Liver (tissue), 9 donors: ENCODE data around the gene BMPER. TPM values are rescaled to one million over a fixed set of nuclear protein-coding genes. Genes with fewer than 3 reads are reported as not detected.

Experiments
- DNase-seq: peaks from one replicate; pipeline ENCODE4 v3.0.0-alpha.2; 2017; ENCODE audit warnings: low spot score
- H3K27ac ChIP-seq, 2 donors: one replicate each; pipeline ENCODE4 v1.7.0; 2013; ENCODE audit warnings: inconsistent platforms in 2 of 2, low read length in 2 of 2, control low read depth in 1 of 2, low read depth in 1 of 2, mild to moderate bottlenecking in 1 of 2
- H3K27me3 ChIP-seq, 4 donors: one replicate each; pipeline versions ENCODE4 v1.6.1 to v1.7.0; 2013; ENCODE audit warnings: low read length in 3 of 4, inconsistent platforms in 1 of 4, mild to moderate bottlenecking in 1 of 4, moderate library complexity in 1 of 4; ENCODE audit not compliant: control insufficient read depth in 4 of 4, insufficient read depth in 4 of 4
- H3K36me3 ChIP-seq, 4 donors: one replicate each; pipeline versions ENCODE4 v1.6.1 to v1.7.0; 2013; ENCODE audit warnings: low read length in 3 of 4, mild to moderate bottlenecking in 3 of 4, low read depth in 1 of 4, moderate library complexity in 1 of 4; ENCODE audit not compliant: control insufficient read depth in 4 of 4, insufficient read depth in 3 of 4
- H3K4me1 ChIP-seq, 4 donors: one replicate each; pipeline versions ENCODE4 v1.6.1 to v1.7.0; 2013; ENCODE audit warnings: low read length in 3 of 4, mild to moderate bottlenecking in 3 of 4, moderate library complexity in 1 of 4; ENCODE audit not compliant: control insufficient read depth in 4 of 4, insufficient read depth in 4 of 4
- H3K4me3 ChIP-seq, 3 donors: one replicate each; pipeline versions ENCODE4 v1.6.1 to v1.7.0; 2013; ENCODE audit warnings: low read length in 3 of 3, control low read depth in 1 of 3, low read depth in 1 of 3, mild to moderate bottlenecking in 1 of 3
- H3K9ac ChIP-seq, 2 donors: one replicate each; pipeline ENCODE4 v1.7.0; 2013; ENCODE audit warnings: low read length in 2 of 2, mild to moderate bottlenecking in 2 of 2, moderate library complexity in 2 of 2, control low read depth in 1 of 2, low read depth in 1 of 2
- H3K9me3 ChIP-seq, 4 donors: one replicate each; pipeline versions ENCODE4 v1.6.1 to v1.7.0; 2013; ENCODE audit warnings: low read length in 3 of 4; ENCODE audit not compliant: control insufficient read depth in 4 of 4
- ATF3 ChIP-seq: IDR thresholded peaks from 2 replicates; pipeline ENCODE4 v1.6.1; 2016; ENCODE audit warnings: antibody characterized with exemption
- EGR1 ChIP-seq, 2 donors: IDR thresholded peaks; 2 replicates each; pipeline ENCODE4 v1.6.1; 2016 to 2018; ENCODE audit warnings: antibody characterized with exemption in 2 of 2, low read depth in 2 of 2
- FOXA1 ChIP-seq: IDR thresholded peaks from 2 replicates; pipeline ENCODE4 v1.6.1; 2016; ENCODE audit warnings: antibody characterized with exemption
- FOXA2 ChIP-seq: IDR thresholded peaks from 2 replicates; pipeline ENCODE4 v1.6.1; 2016; ENCODE audit warnings: antibody characterized with exemption
- GABPA ChIP-seq, 2 donors: IDR thresholded peaks in 1 of 2; conservative IDR thresholded peaks in 1 of 2; 2 replicates each; pipeline ENCODE4 v1.6.1; 2016; ENCODE audit warnings: antibody characterized with exemption in 2 of 2, mild to moderate bottlenecking in 1 of 2, moderate library complexity in 1 of 2
- HNF4A ChIP-seq, 2 donors: conservative IDR thresholded peaks; 2 replicates each; pipeline ENCODE4 v1.6.1; 2016; ENCODE audit warnings: antibody characterized with exemption in 2 of 2, mild to moderate bottlenecking in 2 of 2
- HNF4G ChIP-seq: IDR thresholded peaks from 2 replicates; pipeline ENCODE4 v1.6.1; 2016; ENCODE audit warnings: antibody characterized with exemption
- JUND ChIP-seq, 2 donors: IDR thresholded peaks; 2 replicates each; pipeline ENCODE4 v1.6.1; 2016; ENCODE audit warnings: antibody characterized with exemption in 2 of 2
- RAD21 ChIP-seq, 2 donors: IDR thresholded peaks; 2 replicates each; pipeline ENCODE4 v1.6.1; 2016; ENCODE audit warnings: antibody characterized with exemption in 2 of 2, mild to moderate bottlenecking in 2 of 2
- REST ChIP-seq: IDR thresholded peaks from 2 replicates; pipeline ENCODE4 v1.6.1; 2016; ENCODE audit warnings: antibody characterized with exemption, mild to moderate bottlenecking
- RXRA ChIP-seq, 2 donors: IDR thresholded peaks; 2 replicates each; pipeline ENCODE4 v1.6.1; 2017 to 2018; ENCODE audit warnings: antibody characterized with exemption in 2 of 2, mild to moderate bottlenecking in 1 of 2
- SP1 ChIP-seq: IDR thresholded peaks from 2 replicates; pipeline ENCODE4 v1.6.1; 2018; ENCODE audit warnings: antibody characterized with exemption, mild to moderate bottlenecking
- TAF1 ChIP-seq: conservative IDR thresholded peaks from 2 replicates; pipeline ENCODE4 v1.6.1; 2016; ENCODE audit warnings: antibody characterized with exemption, mild to moderate bottlenecking
- WGBS: extraction: QIAGEN DNeasy Blood & Tissue Kit; methylation state at CpG from one replicate; pipeline ENCODE4 v1.1.7; 2013; 5-methylcytosine and 5-hydroxymethylcytosine counted together
- polyA plus RNA-seq, 2 donors: library from polyadenylated mRNA; stranded (reverse) in 1 of 2; unstranded in 1 of 2; fragments of 200-250 nt in 1 of 2; fragments of >200 nt in 1 of 2; fragmentation: Nextera tagmentation in 1 of 2; extraction: Ambion mirVana in 1 of 2; gene quantifications; one replicate each; pipeline versions ENCODE4 v1.2.1 to v1.2.3, GENCODE V29; 2013 to 2015
- total RNA-seq, 2 donors: library from RNA; depleted of rRNA; stranded (reverse); fragments of >200 nt; gene quantifications; one replicate each; pipeline ENCODE4 v1.2.3, GENCODE V29; 2014
- TF ChIP-seq, protein P1 (sequence below): fragments of 150-350 bp; IDR thresholded peaks from 2 replicates; pipeline ENCODE4 v1.5.1; 2017; ENCODE audit warnings: improper control_type of control experiment, low read depth, low read length; ENCODE audit not compliant: missing input control
- TF ChIP-seq, protein P2 (sequence below): IDR thresholded peaks from 2 replicates; pipeline ENCODE4 v1.6.1; 2016; ENCODE audit warnings: antibody characterized with exemption
- donor health status: healthy.
- donor health status: healthy.
- donor health status: healthy.
- donor health status: healthy.
- donor health status: healthy.

Gene BMPER
- total and polyA plus RNA-seq, 4 donors = 4.0 to 8.5 (median 6.2) TPM

- H3K9ac ChIP-seq = no peak overlapping the region
- no peak overlapping the region for H3K4me3 ChIP-seq
- no peaks in the 10 kb centered on the region for H3K4me1 ChIP-seq
- H3K36me3 ChIP-seq = peaks cover 0 to 1% (median 0%) of the 10 kb centered on the region in 4 donors
- no peaks in the 10 kb centered on the region for H3K9me3 ChIP-seq
- 38% methylated on average over 3 of the region's 3 CpGs for WGBS
- no peak for DNase-seq
- peaks cover 0 to 8% (median 0%) of the 10 kb centered on the region in 4 donors for H3K27me3 ChIP-seq
- TF ChIP-seq HNF4A (conservative IDR thresholded peaks at IDR 0.05) = no peak
- H3K27ac ChIP-seq = no peak overlapping the region
These were observed 22.2 kb upstream of the BMPER start for GRCh38 chr7:33882950-33883670.

GRCh38 chr7:33883671-33883965, 21.7 kb upstream of the BMPER start:
- H3K9ac ChIP-seq = no peak overlapping the region
- no peak overlapping the region for H3K27ac ChIP-seq
- WGBS = 38% methylated on average over 1 of the region's 1 CpG
- no peak overlapping the region for H3K4me3 ChIP-seq
- H3K36me3 ChIP-seq = peaks cover 0 to 1% (median 0%) of the 10 kb centered on the region in 4 donors
- no peaks in the 10 kb centered on the region for H3K4me1 ChIP-seq
- TF ChIP-seq HNF4G (no peak), JUND (IDR thresholded peaks at IDR 0.05) (no peak), TAF1 (no peak), FOXA2 (no peak), SP1 (no peak), EGR1 (IDR thresholded peaks at IDR 0.05; ENCODE audit: low read depth in 2 of 2) (no peak), HNF4A (conservative IDR thresholded peaks at IDR 0.05) (no peak), FOXA1 (no peak), GABPA (IDR thresholded peaks at IDR 0.05 in 1 of 2, conservative IDR thresholded peaks at IDR 0.05 in 1 of 2) (no peak)
- TF ChIP-seq, protein P1, sequence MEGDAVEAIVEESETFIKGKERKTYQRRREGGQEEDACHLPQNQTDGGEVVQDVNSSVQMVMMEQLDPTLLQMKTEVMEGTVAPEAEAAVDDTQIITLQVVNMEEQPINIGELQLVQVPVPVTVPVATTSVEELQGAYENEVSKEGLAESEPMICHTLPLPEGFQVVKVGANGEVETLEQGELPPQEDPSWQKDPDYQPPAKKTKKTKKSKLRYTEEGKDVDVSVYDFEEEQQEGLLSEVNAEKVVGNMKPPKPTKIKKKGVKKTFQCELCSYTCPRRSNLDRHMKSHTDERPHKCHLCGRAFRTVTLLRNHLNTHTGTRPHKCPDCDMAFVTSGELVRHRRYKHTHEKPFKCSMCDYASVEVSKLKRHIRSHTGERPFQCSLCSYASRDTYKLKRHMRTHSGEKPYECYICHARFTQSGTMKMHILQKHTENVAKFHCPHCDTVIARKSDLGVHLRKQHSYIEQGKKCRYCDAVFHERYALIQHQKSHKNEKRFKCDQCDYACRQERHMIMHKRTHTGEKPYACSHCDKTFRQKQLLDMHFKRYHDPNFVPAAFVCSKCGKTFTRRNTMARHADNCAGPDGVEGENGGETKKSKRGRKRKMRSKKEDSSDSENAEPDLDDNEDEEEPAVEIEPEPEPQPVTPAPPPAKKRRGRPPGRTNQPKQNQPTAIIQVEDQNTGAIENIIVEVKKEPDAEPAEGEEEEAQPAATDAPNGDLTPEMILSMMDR = no peak
- no peak for DNase-seq
- peaks cover 0 to 8% (median 0%) of the 10 kb centered on the region in 4 donors for H3K27me3 ChIP-seq
- no peaks in the 10 kb centered on the region for H3K9me3 ChIP-seq

GRCh38 chr7:33885290-33886148, 19.8 kb upstream of the BMPER start:
- Histone ChIP-seq H3K27me3 (peaks cover 0 to 8% (median 0%) of the 10 kb centered on the region in 4 donors), H3K4me3 (no peak overlapping the region), H3K4me1 (no peaks in the 10 kb centered on the region), H3K27ac (no peak overlapping the region), H3K9ac (no peak overlapping the region), H3K36me3 (peaks cover 0 to 1% (median 0%) of the 10 kb centered on the region in 4 donors), H3K9me3 (no peaks in the 10 kb centered on the region)
- DNase-seq = no peak
- 84% methylated on average over 4 of the region's 4 CpGs for WGBS
- TF ChIP-seq ATF3 (no peak), RAD21 (IDR thresholded peaks at IDR 0.05) (no peak), GABPA (IDR thresholded peaks at IDR 0.05 in 1 of 2, conservative IDR thresholded peaks at IDR 0.05 in 1 of 2) (no peak), HNF4A (conservative IDR thresholded peaks at IDR 0.05) (no peak), REST (no peak), SP1 (no peak), EGR1 (IDR thresholded peaks at IDR 0.05; ENCODE audit: low read depth in 2 of 2) (no peak), HNF4G (no peak), RXRA (IDR thresholded peaks at IDR 0.05) (no peak)
- TF ChIP-seq, protein P2, sequence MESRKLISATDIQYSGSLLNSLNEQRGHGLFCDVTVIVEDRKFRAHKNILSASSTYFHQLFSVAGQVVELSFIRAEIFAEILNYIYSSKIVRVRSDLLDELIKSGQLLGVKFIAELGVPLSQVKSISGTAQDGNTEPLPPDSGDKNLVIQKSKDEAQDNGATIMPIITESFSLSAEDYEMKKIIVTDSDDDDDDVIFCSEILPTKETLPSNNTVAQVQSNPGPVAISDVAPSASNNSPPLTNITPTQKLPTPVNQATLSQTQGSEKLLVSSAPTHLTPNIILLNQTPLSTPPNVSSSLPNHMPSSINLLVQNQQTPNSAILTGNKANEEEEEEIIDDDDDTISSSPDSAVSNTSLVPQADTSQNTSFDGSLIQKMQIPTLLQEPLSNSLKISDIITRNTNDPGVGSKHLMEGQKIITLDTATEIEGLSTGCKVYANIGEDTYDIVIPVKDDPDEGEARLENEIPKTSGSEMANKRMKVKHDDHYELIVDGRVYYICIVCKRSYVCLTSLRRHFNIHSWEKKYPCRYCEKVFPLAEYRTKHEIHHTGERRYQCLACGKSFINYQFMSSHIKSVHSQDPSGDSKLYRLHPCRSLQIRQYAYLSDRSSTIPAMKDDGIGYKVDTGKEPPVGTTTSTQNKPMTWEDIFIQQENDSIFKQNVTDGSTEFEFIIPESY = no peak
- TF ChIP-seq, protein P1 = no peak
